HCT116 (cell line): ENCODE data around the gene TST.

ENCODE experiments used
- CBX3 ChIP-seq: IDR thresholded peaks from 2 replicates; pipeline ENCODE4 v1.6.1; 2012; ENCODE audit warnings: low read depth
- CTCF ChIP-seq, 3 experiments: fragments of 200-600 bp in 1 of 3; sonication (generic) in 1 of 3; IDR thresholded peaks in 2 of 3; conservative IDR thresholded peaks in 1 of 3; 2 replicates each; pipeline ENCODE4 v1.5.1; 2012 to 2017; ENCODE audit warnings: low read depth in 2 of 3, low read length in 2 of 3, antibody characterized with exemption in 1 of 3, borderline replicate concordance in 1 of 3, control low read depth in 1 of 3, mild to moderate bottlenecking in 1 of 3, mixed read lengths in 1 of 3, mixed run types in 1 of 3, moderate library complexity in 1 of 3; ENCODE audit not compliant: insufficient read depth in 1 of 3
- EZH2 ChIP-seq: fragments of 200-600 bp; sonication (generic); IDR thresholded peaks from 2 replicates; pipeline ENCODE4 v1.6.1; 2017; ENCODE audit warnings: antibody characterized with exemption, mixed run types
- POLR2A ChIP-seq: IDR thresholded peaks from 2 replicates; pipeline ENCODE4 v1.7.0; 2011; ENCODE audit warnings: borderline replicate concordance; ENCODE audit not compliant: insufficient read depth, insufficient read length; ENCODE audit errors: extremely low read depth
- ZBTB33 ChIP-seq: IDR thresholded peaks from 2 replicates; pipeline ENCODE4 v1.6.1; 2011; ENCODE audit warnings: mild to moderate bottlenecking, low read length, moderate library complexity; ENCODE audit not compliant: insufficient replicate concordance; ENCODE audit errors: extremely low read depth
- ZFX ChIP-seq: fragments of 450-650 bp; IDR thresholded peaks from 2 replicates; pipeline ENCODE4 v1.6.1; 2017
- TF ChIP-seq, protein P1 (sequence below): IDR thresholded peaks from 2 replicates; pipeline ENCODE4 v1.6.1; 2012; ENCODE audit warnings: low read depth

DNA sequence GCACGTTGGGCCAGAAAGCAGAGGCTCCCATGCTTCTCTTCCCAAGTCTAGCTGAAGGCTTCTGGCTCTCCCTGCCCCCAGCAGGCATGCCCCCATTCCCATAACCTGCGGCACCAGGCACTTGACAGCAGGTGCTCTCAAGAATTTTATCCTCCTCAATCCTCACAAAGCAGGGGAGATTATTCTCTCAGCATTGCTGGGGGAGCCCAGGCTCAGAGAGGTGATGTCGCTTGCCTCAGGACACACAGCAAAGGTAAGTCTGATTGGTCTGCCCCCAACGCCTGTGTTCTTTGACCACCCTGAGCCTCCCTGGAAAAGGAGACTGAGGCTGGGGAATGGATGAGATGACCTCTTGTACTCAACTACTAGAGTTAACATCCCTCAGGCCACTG is 4.8 kb downstream of the TST start:
- TF ChIP-seq, protein P1, sequence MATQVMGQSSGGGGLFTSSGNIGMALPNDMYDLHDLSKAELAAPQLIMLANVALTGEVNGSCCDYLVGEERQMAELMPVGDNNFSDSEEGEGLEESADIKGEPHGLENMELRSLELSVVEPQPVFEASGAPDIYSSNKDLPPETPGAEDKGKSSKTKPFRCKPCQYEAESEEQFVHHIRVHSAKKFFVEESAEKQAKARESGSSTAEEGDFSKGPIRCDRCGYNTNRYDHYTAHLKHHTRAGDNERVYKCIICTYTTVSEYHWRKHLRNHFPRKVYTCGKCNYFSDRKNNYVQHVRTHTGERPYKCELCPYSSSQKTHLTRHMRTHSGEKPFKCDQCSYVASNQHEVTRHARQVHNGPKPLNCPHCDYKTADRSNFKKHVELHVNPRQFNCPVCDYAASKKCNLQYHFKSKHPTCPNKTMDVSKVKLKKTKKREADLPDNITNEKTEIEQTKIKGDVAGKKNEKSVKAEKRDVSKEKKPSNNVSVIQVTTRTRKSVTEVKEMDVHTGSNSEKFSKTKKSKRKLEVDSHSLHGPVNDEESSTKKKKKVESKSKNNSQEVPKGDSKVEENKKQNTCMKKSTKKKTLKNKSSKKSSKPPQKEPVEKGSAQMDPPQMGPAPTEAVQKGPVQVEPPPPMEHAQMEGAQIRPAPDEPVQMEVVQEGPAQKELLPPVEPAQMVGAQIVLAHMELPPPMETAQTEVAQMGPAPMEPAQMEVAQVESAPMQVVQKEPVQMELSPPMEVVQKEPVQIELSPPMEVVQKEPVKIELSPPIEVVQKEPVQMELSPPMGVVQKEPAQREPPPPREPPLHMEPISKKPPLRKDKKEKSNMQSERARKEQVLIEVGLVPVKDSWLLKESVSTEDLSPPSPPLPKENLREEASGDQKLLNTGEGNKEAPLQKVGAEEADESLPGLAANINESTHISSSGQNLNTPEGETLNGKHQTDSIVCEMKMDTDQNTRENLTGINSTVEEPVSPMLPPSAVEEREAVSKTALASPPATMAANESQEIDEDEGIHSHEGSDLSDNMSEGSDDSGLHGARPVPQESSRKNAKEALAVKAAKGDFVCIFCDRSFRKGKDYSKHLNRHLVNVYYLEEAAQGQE: no peak
- TF ChIP-seq CTCF (IDR thresholded peaks at IDR 0.05 in 2 of 3, conservative IDR thresholded peaks at IDR 0.05 in 1 of 3; ENCODE audit: borderline replicate concordance in 1 of 3, insufficient read depth in 1 of 3, low read depth in 2 of 3, low read length in 2 of 3) (no peak), ZFX (no peak), CBX3 (no peak), POLR2A (no peak), EZH2 (no peak), ZBTB33 (no peak)
